ENCODE data around the gene ETS1.
A peak's percentile ranks its signal among the peaks of the same experiment; 100 is the strongest.

The ETS1 gene

GRCh38 chr11:128592454-128592853, 5.1 kb upstream of the ETS1 start:
- no peak for DNase-seq

- DNase-seq = peak; percentile 40
These were observed 3.2 kb upstream of the ETS1 start for GRCh38 chr11:128590587-128590986.

GRCh38 chr11:128589998-128590397, 2.6 kb upstream of the ETS1 start:
- no peak for DNase-seq

GRCh38 chr11:128588093-128588492, 735 bp upstream of the ETS1 start:
- DNase-seq = no peak

- DNase-seq = no peak
These were observed 669 bp downstream of the ETS1 start for GRCh38 chr11:128586689-128587088.

- no peak for DNase-seq
These were observed 1.7 kb downstream of the ETS1 start for GRCh38 chr11:128585498-128586238.

GRCh38 chr11:128584253-128584652, 3.1 kb downstream of the ETS1 start:
- no peak for DNase-seq

GRCh38 chr11:128582496-128583366, 4.6 kb downstream of the ETS1 start:
- peak; percentile 19 for DNase-seq

GRCh38 chr11:128581561-128582272, 5.6 kb downstream of the ETS1 start:
- no peak for DNase-seq

GRCh38 chr11:128580612-128581011, 6.7 kb downstream of the ETS1 start:
- no peak for DNase-seq

GRCh38 chr11:128579798-128580504, 7.4 kb downstream of the ETS1 start:
- no peak for DNase-seq

- peak; percentile 26 for DNase-seq
These were observed 10.8 kb downstream of the ETS1 start for GRCh38 chr11:128576555-128576954.

- DNase-seq = peak; percentile 51
These were observed 11.4 kb downstream of the ETS1 start for GRCh38 chr11:128575961-128576350.

- DNase-seq = no peak
These were observed 12.0 kb downstream of the ETS1 start for GRCh38 chr11:128575174-128575960.

- DNase-seq = no peak
These were observed 12.8 kb downstream of the ETS1 start for GRCh38 chr11:128574576-128575011.

- no peak for DNase-seq
These were observed 13.7 kb downstream of the ETS1 start for GRCh38 chr11:128573638-128574037.

GRCh38 chr11:128572965-128573364, 14.4 kb downstream of the ETS1 start:
- no peak for DNase-seq

- no peak for DNase-seq
These were observed 16.7 kb downstream of the ETS1 start for GRCh38 chr11:128570632-128571031.

- no peak for DNase-seq
These were observed 18.1 kb downstream of the ETS1 start for GRCh38 chr11:128569291-128569690.

GRCh38 chr11:128568166-128568778, 19.1 kb downstream of the ETS1 start:
- DNase-seq = no peak

GRCh38 chr11:128567130-128567529, 20.2 kb downstream of the ETS1 start:
- no peak for DNase-seq
